C4-2B (cell line): Measurements from ENCODE around the gene FSTL4.
A peak's percentile ranks its signal among the peaks of the same experiment; 100 is the strongest.

Experiments used
- H3K27ac ChIP-seq: fragments of 450-650 bp; 2 replicates; pipeline ENCODE4 v1.5.1; 2017
- ZFX ChIP-seq: fragments of 450-650 bp; IDR thresholded peaks from 2 replicates; pipeline ENCODE4 v1.6.1; 2017
- TF ChIP-seq, protein P1 (sequence below): fragments of 450-650 bp; conservative IDR thresholded peaks from 2 replicates; pipeline ENCODE4 v1.5.1; 2017; ENCODE audit warnings: mild to moderate bottlenecking

The FSTL4 gene

GRCh38 chr5:133612249-133612860 lies at the start of gene FSTL4:
TSS of gene FSTL4 (minus strand) at chr5:133612541.
- no peak for TF ChIP-seq ZFX
- TF ChIP-seq, protein P1, sequence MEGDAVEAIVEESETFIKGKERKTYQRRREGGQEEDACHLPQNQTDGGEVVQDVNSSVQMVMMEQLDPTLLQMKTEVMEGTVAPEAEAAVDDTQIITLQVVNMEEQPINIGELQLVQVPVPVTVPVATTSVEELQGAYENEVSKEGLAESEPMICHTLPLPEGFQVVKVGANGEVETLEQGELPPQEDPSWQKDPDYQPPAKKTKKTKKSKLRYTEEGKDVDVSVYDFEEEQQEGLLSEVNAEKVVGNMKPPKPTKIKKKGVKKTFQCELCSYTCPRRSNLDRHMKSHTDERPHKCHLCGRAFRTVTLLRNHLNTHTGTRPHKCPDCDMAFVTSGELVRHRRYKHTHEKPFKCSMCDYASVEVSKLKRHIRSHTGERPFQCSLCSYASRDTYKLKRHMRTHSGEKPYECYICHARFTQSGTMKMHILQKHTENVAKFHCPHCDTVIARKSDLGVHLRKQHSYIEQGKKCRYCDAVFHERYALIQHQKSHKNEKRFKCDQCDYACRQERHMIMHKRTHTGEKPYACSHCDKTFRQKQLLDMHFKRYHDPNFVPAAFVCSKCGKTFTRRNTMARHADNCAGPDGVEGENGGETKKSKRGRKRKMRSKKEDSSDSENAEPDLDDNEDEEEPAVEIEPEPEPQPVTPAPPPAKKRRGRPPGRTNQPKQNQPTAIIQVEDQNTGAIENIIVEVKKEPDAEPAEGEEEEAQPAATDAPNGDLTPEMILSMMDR: peak; percentile 39
- H3K27ac ChIP-seq: no peak within 1 kb of the TSS

- H3K27ac ChIP-seq: no peak overlapping the region
- no peak for TF ChIP-seq ZFX
- TF ChIP-seq, protein P1: no peak
Measured at GRCh38 chr5:133661389-133661788, 49.0 kb upstream of the FSTL4 start.

GRCh38 chr5:133658327-133658726 lies 46.0 kb upstream of the FSTL4 start:
- TF ChIP-seq, protein P1: no peak
- no peak for TF ChIP-seq ZFX
- no peak overlapping the region for H3K27ac ChIP-seq

GRCh38 chr5:133657036-133657435 lies 44.7 kb upstream of the FSTL4 start:
- H3K27ac ChIP-seq: no peak overlapping the region
- TF ChIP-seq, protein P1: no peak
- no peak for TF ChIP-seq ZFX

- H3K27ac ChIP-seq: no peak overlapping the region
- TF ChIP-seq ZFX: no peak
- TF ChIP-seq, protein P1: no peak
Measured at GRCh38 chr5:133655966-133656365, 43.6 kb upstream of the FSTL4 start.

DNA sequence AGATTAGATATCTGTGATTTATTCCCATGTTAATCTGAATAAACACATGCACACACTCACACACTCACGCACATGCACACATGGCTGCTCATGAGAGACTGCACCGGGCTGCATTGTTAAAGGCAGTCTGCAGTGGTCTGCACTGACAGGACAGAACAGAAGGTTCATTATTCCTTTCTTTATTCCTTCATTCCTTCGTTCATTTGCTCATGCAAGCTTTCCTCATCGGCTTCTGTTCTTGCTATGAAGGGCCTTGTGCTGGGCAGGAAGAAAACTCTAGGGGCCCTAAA lies 41.4 kb upstream of the FSTL4 start:
- TF ChIP-seq, protein P1: no peak
- no peak for TF ChIP-seq ZFX
- no peak overlapping the region for H3K27ac ChIP-seq

DNA sequence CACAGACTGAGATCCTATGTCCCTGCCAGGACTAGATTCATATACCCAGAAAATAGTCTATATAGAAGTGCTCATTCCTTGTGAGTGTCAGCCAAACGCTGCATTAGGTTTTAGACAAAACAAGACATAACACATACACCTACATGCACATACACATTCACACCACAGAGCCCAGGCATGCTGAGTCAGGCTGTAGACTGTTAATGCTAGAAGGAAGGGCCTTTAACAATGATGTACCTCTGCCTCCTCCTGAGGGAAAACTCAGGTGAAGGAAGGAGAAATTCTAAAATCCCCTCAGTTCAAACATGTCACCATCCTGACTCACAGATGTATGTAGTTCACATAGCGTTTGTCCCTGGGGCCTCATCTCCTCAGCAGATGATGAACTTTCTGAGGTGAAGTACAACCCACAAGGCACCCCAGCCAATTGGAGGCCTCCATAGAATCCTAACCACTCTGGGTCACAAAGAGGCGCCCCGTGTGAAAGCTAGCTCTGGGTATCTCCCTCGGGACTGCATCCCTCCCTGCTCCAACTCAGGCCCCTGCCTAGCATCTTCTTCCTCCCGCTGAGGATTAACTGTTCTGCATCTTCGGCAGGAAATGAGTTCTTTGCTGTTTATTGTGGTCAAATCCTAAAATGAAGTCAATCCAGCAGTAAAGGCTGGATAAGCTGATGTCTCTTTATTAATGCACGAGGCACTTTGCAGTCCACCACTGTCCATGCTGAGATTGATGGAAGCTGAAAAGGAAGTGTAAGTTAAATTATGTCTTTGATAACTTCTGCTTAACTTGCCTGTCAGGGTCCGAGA lies 40.8 kb upstream of the FSTL4 start:
- TF ChIP-seq, protein P1: no peak
- no peak for TF ChIP-seq ZFX

More for the DNA sequence above, 40.8 kb upstream of the FSTL4 start:
- H3K27ac ChIP-seq: no peak overlapping the region
